Airway epithelial cell (primary cell): ENCODE measurements around the gene SLC52A1. TPM values are rescaled to one million over a fixed set of nuclear protein-coding genes. Genes with fewer than 3 reads are reported as not detected.

Source experiments
- total RNA-seq: library from RNA; depleted of rRNA; stranded (reverse); fragments of >200 nt; gene quantifications from 2 replicates; pipeline ENCODE4 v1.2.3, GENCODE V29; 2015

The SLC52A1 gene
- 0.35 and 0.70 TPM in 2 replicates for total RNA-seq

DNA sequence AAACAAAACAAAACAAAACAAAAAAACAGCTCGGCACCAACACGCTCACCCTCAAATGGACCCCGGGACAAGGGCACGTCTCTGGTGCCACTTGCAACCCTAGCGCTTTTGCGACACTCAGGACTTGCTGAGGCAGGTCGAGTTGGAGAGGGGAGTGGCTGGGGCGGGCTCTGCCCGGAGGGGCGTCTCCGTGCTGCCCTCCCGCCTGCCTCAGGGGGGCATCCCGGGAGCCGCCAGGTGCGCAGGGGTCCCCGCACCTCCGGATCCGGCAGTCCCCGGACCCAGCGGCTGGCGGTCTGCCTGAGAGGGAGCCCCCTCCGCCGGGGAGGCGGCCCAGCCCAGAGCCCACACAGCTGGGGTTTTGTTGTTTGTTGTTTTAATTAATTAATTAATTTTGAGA lies at the start of gene SLC52A1:
SLC52A1 (minus strand) TSS at position 112 of the 400 bp plus-strand sequence. CDS start 820 bp downstream, outside the sequence.

DNA sequence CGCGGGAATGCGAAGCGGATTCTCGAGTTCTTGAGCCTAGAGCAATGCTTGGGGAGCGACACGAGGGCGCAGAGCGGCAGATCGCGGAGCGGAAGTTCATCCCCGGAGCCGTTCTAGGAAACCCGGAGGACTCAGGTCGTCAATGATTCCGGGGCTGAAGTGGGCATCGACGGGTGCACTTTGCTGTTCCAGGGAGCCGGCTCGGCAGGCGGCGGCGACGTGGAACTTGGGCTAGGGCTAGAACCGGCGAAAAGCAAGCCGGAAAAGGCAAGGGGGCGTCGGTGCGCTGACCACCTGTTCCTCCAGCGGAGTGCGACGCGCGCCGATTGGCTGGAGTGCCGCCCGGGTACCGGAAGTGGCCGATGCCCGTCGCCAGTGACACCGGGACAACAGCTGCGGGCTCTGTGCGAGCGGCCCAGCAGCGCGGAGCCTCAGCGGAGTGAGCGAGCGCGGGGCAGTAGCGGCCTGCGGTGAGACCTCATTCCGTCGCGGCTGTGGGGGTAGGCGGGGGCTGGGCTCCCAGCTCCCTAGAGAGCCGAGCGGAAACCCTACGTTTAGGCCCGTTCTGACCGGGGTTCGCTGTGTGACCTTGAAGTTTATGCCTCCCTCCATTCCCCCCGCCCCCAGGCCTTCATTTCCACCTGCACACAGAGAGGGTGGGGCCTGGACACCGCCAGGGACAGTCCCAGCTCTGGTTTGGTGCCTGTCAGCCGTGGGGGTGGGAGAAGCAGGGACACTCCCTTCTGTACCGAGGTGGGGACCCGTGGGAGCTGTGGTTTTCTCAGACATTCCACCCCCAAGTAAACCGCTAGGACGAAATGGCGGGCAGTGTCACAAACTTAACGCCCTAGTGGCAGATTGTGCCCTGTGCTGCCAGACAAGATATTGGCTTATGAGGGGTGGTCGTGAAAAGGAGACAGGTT lies 43.1 kb upstream of the SLC52A1 start, which contains the start of gene ZFP3:
ZFP3 (plus strand) TSS at position 362 of the 923 bp plus-strand sequence. CDS start 13,038 bp downstream, outside the sequence.

GRCh38 chr17:4997302-4998026 lies 37.8 kb downstream of the SLC52A1 start, which contains the start of the genes INCA1 and KIF1C:
INCA1 (minus strand) TSS chr17:4997522; CDS start chr17:4994437, 3,085 bp downstream.
KIF1C (plus strand) TSS chr17:4997950; CDS start chr17:5000247, 2,297 bp downstream.

GRCh38 chr17:4986951-4987766 lies 48.1 kb downstream of the SLC52A1 start, which contains the start of gene CAMTA2:
CAMTA2 (minus strand) TSS chr17:4987675; CDS start chr17:4986222, 1,453 bp downstream.

Other genes starting within 250 kb of the SLC52A1 start
- 4.0 TPM in 1 of 2 replicates, not detected in the other for gene VMO1, start 249.1 kb downstream of the SLC52A1 start, total RNA-seq
- not detected in 2 replicates for gene GLTPD2, start 246.5 kb downstream of the SLC52A1 start, total RNA-seq
- 270 and 310 TPM in 2 replicates for gene PSMB6, start 239.3 kb downstream of the SLC52A1 start, total RNA-seq
- gene PLD2, start 228.3 kb downstream of the SLC52A1 start, total RNA-seq, result 12.7 and 24.6 TPM in 2 replicates
- gene MINK1, start 202.1 kb downstream of the SLC52A1 start, total RNA-seq, result 81.2 and 108 TPM in 2 replicates
- 1.1 and 1.2 TPM in 2 replicates for gene C17orf107, start 135.9 kb downstream of the SLC52A1 start, total RNA-seq
- 0.35 TPM in 1 of 2 replicates, not detected in the other for gene CHRNE, start 132.3 kb downstream of the SLC52A1 start, total RNA-seq
- not detected in 2 replicates for gene GP1BA, start 103.1 kb downstream of the SLC52A1 start, total RNA-seq
- gene SLC25A11, start 95.4 kb downstream of the SLC52A1 start, total RNA-seq, result 71.0 and 71.2 TPM in 2 replicates
- 60.5 and 75.3 TPM in 2 replicates for gene RNF167, start 95.2 kb downstream of the SLC52A1 start, total RNA-seq
- gene PFN1, start 86.9 kb downstream of the SLC52A1 start, total RNA-seq, result 1,491 and 1,690 TPM in 2 replicates
- gene ENO3, start 84.3 kb downstream of the SLC52A1 start, total RNA-seq, result 0.37 and 0.56 TPM in 2 replicates
- gene SPAG7, start 67.6 kb downstream of the SLC52A1 start, total RNA-seq, result 62.1 and 64.7 TPM in 2 replicates
- gene CAMTA2, start 47.8 kb downstream of the SLC52A1 start, total RNA-seq, result 11.8 and 18.3 TPM in 2 replicates
- 0.42 TPM in 1 of 2 replicates, not detected in the other for gene INCA1, start 37.9 kb downstream of the SLC52A1 start, total RNA-seq
- 85.1 and 85.2 TPM in 2 replicates for gene KIF1C, start 37.5 kb downstream of the SLC52A1 start, total RNA-seq
- 0.14 and 0.71 TPM in 2 replicates for gene ZFP3, start 43.0 kb upstream of the SLC52A1 start, total RNA-seq
- gene ZNF232, start 76.5 kb upstream of the SLC52A1 start, total RNA-seq, result 1.6 and 3.4 TPM in 2 replicates
- not detected in 2 replicates for gene USP6, start 80.6 kb upstream of the SLC52A1 start, total RNA-seq
- 3.3 and 8.1 TPM in 2 replicates for gene ZNF594, start 156.4 kb upstream of the SLC52A1 start, total RNA-seq
- not detected in 2 replicates for gene SCIMP, start 199.4 kb upstream of the SLC52A1 start, total RNA-seq
- gene RABEP1, start 246.9 kb upstream of the SLC52A1 start, total RNA-seq, result 21.5 and 21.7 TPM in 2 replicates